HG03432 (cell line): ENCODE results near the gene HOMER1.

Experiments used
- ATAC-seq: cut with Tn5 transposase; IDR thresholded peaks from one replicate; pipeline ENCODE4 v1.9.1; 2021; ENCODE audit warnings: mild to moderate bottlenecking, moderate library complexity; ENCODE audit not compliant: unreplicated experiment

HOMER1 gene, protein sequence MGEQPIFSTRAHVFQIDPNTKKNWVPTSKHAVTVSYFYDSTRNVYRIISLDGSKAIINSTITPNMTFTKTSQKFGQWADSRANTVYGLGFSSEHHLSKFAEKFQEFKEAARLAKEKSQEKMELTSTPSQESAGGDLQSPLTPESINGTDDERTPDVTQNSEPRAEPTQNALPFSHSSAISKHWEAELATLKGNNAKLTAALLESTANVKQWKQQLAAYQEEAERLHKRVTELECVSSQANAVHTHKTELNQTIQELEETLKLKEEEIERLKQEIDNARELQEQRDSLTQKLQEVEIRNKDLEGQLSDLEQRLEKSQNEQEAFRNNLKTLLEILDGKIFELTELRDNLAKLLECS

DNA sequence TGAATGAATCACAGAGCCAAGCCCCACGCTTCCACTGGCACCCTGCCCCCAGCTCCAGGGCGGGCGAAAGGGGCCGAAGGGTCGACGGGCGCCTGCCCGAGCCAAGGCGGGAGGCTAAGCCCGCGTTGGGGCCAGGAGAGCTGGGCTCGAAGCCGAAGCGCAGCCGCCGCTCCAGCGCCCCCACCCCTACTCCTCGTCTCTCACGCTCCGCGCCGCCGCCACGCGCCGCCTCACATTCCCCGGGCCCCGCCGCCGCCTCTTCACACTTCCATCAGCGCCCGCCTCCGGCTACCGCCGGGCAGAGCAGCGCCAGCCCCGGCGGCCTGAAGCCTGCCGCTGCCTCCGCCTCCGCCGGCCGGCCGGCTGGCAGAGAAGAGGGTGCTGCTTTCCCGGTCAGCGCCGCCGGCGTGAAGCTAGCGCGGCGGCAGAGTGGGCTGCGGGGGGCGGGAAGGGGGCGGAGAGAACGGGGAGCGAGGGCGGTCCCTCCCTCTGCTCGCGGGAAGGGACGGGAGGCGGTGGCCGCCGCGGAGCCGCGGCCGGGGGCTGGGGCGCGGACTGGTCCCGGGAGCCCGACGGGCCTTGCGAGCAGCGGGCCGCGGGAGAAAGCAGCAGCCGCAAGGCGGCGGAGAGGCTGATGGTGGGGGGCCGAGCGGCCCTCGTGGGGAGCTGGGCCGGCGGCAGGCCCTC, at the start of gene HOMER1:
Gene HOMER1 (minus strand): TSS at position 431 of the 687 bp plus-strand sequence. CDS start 1,360 bp downstream, outside the sequence.
- peak; percentile 66 for ATAC-seq

DNA sequence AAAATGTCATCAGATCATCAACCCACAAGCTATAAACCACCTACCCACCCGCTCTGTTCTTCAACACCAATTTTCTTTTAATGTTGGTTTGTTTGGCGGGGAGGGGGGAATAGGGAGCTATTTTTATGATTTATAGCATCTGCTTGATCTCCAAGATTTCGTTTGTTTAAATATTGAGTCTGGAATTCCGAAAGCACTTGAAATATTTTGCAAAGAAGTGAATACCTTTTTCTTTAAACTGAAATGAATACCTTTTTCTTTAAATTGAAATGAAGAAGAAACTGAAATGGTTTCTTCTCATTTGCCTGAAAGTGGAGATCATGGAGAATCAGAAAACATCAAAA, 49.3 kb upstream of the HOMER1 start:
- ATAC-seq: no peak

DNA sequence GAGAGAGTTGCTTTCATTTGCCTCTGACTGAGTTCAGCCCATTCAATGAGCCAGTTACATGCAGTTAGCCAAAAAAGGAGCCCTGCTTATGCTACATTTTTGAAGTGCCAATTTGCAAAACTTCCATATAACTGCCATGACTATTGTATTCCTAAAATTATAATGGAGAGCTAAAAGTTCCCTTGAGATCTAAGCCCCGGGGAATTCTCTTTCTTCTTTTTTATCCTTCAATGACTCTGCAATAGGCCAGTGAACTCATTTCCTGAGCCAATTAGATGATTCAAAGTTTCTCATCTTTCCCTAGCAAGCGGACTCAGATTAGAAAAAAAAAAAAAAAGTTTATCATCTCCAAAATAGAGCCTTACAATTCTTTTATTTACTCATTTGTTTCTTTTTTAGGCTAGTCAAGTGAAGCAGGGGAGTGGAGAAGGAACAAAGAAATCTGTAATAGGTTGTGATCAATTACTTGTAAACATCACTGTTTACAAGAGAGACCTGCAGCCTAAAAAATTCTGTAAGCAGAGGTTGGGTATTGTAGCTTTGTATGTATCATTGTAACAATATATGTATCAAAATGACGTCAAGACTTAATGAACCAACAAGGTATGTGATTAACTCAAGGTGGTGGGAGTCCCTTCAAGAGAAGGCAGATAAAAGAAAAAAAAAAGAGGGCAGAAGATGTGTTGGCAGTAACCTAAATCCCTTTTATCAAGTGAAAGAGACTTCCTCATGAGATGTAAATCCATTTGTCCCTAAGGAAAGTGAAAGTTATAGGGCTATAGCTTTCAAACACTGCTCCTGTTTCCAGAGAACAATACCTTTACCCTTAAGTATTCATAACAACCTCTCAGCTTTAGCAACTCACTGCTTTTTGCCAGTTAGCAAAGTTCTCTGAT, 48.7 kb upstream of the HOMER1 start:
- ATAC-seq: no peak

DNA sequence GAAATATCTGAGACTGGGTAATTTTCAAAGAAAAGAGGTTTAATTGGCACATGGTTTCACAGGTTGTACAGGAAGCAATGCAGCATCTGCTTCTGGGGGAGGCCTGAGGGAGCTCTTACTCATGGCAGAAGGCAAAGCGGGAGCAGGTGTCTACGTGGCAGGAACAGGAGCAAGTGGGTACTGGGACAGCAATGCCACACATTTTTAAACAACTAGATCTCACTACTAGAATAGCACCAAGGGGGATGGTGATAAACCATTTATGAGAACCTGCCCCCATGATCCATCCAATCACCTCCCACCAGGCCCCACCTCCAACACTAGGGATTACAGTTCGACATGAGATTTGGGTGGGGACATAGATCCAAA, 47.6 kb upstream of the HOMER1 start:
- ATAC-seq: peak; percentile 31

DNA sequence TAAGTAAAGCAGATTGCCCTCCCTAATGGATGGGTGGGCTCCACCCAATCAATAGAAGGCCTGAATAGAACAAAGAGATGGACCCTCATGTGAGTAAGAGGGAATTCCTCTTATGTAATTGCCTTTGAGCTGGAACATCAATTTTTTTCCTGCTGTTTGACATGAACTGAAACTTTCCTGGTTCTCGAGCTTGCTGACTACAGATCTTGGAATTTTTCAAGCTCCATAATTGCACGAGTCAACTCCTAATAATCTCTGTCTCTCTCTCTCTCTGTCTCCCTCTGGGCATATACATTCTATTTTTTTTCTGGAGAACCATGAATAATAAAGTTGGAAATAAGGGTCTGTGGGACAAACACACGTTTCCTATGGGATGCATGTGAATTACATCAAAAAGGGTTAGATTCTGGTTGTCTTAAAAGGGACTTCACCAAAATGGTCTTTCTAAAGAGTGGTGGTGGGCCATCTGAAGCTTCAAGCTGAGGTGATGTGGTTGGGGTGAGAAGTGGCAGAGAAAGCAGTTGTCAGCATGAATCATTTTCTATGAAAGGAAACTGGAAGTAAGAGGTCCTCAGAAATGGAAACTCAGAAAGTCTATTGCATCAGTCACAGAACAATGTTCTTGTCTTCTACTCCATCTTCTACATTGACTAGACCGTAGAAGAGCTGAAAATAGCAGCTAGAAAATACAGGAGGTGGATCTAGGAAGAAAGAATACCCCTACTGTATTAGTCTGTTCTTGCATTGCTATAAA, 47.0 kb upstream of the HOMER1 start:
- ATAC-seq: peak; percentile 81

DNA sequence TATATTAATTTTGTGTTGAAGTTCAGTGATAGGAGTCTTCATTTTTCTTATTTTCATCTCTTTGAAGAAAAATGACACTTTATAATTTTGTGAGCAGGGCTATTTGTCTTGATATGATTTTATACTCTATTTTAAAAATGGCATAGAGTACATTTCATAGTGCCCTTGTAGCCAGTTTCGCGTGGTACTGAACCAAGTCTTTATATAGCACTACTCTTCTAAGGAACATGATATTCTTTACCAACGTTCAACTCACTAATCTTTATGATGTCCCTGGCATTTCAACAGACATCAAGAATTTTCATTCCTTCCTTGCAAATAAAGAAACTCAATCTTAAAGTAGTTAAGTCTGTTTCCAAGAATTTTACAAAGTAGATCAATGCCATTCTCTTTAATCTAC, 41.5 kb upstream of the HOMER1 start:
- ATAC-seq: no peak

DNA sequence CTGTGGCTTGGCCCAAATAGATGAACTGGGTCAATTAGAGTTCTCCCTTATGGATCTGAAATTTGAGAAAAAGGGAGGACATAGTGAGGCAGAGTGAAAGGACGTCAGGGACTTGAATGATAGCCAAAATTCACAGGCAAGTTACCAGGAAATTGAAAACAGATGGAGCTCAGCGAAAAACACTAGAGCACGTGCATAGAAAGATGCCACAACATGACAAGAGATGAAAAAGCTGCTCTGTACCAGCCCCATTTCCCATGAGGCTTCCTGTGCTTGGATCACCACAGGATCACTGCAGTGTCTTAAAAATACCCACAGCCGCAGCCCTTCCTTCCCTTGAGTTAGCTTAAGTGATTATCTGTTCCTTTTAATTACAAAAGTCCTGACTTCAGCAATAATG, 39.0 kb upstream of the HOMER1 start:
- no peak for ATAC-seq

DNA sequence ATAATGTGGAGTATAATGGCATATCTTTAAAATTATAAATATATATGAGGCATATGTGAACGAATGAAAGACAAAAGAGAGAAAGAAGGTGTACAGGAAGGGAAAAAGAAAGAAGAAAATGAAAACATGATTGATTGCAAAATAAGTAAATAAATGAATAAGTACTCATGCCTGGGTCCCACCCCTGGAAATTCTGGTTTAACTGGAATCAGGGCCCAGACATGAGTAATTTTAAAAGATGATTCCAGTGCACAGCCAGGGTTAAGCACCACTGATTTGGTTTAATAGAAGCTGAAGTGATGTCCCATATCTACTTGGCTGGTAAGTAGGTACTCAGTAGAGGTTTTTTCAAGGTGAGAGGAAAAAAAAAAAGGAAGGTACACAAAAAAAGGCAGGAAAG, 34.0 kb upstream of the HOMER1 start:
- ATAC-seq: no peak

DNA sequence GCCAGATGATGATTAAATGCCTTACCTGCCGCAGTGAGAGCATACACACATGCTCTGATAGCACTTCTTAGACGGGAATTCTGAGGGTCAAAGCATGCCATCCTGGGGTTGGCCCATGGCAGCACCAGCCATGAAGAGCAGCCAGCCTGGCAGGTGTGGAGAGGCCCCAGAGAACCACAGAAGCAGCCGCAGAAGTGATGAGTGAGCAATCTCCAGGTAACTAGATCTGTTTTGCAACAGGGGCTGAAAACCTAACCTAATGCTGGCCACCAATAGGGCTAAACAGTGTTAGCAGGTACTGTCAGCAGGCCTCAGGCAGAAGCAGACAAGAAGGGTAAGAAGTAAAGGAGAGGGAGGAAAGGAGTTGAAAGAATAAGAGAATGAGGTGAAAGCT, 33.5 kb upstream of the HOMER1 start:
- no peak for ATAC-seq

DNA sequence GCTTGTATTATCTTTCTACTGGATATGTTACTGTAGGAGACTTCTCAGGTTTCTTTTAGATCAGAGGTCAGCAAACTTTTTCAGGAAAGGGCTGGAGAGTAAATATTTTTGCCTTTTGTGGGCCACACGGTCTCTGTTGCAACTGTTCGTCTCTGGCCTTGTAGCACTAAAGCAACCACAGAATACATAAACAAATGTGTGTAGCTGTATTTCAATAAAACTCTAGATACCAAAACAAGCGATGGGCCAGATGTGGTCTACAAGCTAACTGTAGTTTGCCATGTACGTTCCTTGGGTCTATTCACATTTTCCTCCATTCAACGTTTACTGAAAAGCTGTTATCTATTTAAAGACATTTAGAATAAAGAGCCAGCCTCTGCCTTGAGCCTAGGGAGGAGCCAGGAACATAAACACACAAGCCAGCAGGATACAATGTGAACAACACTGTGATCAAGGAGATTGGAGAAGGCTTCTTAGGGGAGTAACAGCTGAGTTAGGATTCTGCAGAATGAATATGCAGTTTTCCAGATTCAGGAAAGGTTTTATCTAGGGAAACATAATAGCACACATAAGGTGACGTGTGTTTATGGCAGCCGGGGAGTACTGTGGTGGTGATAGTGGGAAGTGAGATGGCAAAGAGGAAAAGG, 33.0 kb upstream of the HOMER1 start:
- no peak for ATAC-seq

DNA sequence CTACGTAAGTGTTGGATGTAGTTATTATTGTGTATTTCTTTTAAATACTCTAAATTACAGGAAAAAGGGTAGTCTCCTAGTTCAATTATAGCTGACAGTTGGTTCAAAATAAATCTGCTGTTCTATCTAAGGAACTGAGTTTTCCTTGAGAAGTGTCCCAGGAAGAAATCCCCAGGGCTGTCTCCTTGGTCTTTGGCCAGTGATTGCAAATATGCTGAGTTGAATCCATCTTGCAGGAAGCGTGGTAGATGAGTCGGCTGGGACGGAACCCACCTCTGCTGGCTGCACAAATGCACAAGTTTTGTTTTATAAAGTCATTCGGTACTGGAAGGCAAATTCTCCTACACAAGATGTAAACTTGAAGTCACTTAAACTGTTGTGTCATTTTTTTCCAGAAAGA, 30.2 kb upstream of the HOMER1 start:
- ATAC-seq: no peak

DNA sequence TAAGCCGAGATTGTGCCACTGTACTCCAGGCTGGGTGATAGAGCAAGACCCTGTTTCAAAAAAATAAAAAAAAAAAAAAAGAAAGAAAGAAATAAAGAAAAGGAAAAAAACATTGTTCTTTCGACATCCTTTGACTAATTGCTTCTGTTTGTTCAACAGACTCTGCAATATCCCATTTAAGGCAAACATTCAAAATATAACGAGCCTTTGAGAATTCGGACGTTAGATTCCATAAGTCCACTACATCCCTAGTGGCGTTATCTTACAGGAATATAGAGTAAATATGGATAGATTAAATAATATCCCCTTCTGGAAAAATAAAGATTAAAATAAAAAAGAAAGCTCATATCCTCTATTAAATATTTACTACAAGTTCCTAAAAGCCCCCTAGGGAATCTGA, 27.0 kb upstream of the HOMER1 start:
- ATAC-seq: no peak

DNA sequence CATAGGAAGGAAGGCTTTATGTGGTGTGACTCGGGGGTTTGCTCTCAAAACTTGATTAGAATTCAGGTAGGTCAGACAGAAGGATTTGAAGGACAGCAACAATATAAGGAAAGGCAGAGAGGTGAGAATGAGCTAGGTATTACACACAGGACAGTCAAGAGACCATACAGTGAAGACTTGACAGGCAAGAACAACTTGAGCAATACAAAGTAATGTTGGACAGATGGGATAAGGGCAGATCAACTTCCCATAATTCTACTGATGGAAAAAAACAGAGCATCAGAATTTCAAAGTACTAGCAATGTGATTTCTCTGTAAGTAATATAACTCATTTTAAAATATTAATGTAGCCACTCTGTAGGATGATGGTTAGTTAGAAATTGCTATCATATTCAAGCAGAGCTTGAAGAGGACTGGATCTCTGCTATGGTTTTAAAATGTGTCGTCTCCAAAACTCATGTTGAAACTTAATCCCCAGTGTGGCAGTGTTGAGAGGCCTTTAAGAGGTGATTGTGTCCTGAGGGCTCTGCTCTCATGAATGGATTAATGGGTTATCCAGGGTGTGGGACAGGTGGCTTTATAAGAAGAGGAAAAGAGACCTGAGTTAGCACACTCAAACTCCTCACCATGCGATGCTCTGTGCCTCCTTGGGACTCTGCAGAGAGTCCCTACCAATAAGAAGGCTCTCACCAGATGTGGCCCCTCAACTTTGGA, 22.4 kb upstream of the HOMER1 start:
- no peak for ATAC-seq

DNA sequence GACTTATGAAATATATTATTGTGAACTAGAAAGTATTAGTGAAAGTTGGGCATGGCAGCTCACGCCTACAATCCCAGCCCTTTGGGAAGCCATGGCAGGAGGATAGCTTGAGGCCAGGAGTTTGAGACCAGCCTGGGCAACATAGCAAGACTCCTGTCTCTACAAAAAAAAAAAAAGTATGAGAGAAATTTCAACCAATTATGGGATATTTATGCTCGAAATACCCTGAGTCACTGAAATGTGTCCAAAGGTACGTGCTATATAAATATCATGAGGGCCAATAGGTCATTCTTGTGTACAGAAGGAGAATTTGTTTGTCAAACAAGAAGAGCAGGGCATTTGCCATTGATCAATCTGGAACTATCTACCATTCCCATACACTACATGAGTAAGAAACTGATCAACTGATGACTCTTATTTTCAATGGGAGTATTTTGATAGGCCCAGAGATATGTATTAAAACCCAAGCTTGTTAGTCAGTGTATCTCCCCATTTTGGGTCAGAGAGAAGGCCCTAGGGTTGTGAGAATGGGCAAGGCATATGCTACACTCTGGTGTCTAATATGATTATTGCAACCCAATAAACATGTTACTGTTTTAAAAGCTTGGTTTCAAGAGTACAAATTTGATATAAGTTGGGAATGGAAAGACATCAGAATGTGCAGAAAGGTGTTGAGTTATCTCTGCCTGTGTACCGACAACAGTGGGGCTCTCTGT, 21.7 kb upstream of the HOMER1 start:
- ATAC-seq: no peak

DNA sequence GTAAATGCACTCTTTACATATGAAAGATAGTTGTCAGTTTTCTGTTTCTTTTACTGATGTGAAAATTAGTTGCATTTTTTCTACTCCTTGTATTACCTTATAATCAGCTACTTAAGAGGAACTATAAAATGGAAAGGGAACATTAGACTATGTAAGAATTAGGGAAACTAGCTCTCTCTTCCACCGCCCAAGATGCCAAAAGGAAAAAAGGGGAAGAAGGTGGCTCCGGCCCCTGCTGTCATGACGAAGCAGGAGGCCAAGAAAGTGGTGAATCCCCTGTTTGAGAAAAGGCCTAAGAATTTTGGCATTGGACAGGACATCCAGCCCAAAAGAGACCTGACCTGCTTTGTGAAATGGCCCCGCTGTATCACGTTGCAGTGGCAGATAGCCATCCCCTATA, 15.2 kb upstream of the HOMER1 start:
- no peak for ATAC-seq

DNA sequence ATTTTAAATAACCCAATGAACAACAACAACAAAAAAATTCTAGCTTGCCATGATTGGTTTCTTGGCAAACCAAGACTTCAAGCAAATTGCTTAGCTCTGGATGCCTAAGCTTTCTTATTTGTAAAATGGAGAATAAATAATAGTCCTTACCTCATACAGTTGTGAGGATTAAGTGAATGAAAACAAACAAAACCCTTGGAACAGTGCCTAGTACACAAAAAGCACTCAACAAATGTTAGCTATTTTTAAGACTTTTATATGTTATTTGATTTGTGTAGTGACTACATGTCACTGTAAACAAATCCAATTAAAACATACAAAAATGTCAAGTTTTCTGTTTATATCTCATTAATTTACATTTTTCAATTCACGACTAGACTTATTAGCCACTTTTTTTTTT, 13.5 kb upstream of the HOMER1 start:
- ATAC-seq: no peak

DNA sequence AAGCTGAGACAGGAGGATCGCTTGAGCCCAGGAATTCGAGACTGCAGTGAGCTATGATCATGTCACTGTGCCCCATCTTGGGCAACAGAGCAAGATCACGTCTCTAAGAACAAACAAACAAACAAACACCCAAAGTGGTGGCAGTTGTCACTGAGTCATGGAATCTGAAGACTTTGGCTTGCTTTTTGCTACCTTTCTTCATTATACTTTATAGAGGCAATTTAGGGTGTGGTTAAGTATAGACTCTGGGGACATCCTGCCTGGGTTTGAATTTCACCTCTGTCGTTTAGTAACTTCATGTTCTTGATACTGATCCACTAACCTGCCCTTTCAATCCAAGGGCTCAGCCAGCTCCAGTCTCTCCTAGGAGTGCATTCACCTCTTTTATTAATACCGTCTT, 13.0 kb upstream of the HOMER1 start:
- no peak for ATAC-seq

DNA sequence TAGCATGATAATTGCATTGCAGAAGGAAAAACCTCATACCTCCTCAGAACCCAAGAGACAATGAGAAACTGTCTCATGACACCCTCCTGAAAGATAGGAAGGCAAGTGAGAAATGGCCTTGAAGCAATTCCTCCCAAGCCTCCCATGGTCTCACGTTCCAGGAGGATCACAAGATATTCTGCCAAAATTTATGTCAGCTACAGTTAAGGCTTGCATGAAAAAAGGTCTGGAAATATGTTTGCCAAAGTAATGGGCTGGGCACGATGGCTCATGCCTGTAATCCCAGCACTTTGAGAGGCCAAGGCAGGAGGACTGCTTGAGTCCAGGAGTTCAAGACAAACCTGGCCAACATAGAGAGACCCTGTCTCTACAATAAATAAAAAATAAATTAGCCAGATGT, 12.6 kb upstream of the HOMER1 start:
- ATAC-seq: no peak

DNA sequence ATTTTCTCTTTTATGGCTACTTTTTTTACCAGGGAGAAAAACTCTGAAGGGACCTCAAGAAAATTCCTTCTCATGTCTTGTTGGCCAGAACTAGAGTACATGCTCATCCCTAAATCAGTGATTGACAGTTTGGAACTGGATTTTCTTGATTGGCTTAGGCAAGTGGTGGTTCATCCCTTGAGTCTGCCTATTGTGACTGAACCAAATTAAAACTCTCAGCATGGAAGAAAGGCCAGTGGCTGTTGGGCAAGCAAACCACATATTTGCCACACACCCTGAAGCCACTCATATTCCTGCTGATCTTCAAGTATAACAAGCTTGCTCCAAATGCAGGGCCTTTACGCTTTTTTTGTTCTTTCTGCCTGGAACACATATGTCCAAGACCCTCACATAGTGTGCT, 7.2 kb upstream of the HOMER1 start:
- ATAC-seq: no peak
